H1 (cell line): ENCODE measurements around the gene UBAP2. TPM values are rescaled to one million over a fixed set of nuclear protein-coding genes. Genes with fewer than 3 reads are reported as not detected.

Experiments used
- CTCF ChIA-PET: fragments of 300-600 bp; sonication (Branson Sonifier 250); formaldehyde crosslinking; loops from one replicate; lab custom pipeline; 2021; ENCODE audit not compliant: partially characterized antibody; lab: Charles Lee
- POLR2A ChIA-PET: fragments of 300-600 bp; sonication (Branson Sonifier 250); formaldehyde crosslinking; loops from one replicate; lab custom pipeline; 2021; ENCODE audit warnings: inconsistent platforms; ENCODE audit not compliant: partially characterized antibody; lab: Charles Lee
- DNase-seq, 2 experiments: peaks; one replicate each; pipeline versions ENCODE4 v3.0.0 to v3.0.0-alpha.2; 2010 to 2022; ENCODE audit warnings: low spot score in 2 of 2, low read depth in 1 of 2, mixed read lengths in 1 of 2
- FAIRE-seq: peaks from 2 replicates; lab custom pipeline; 2011; peaks lifted over from hg19 to GRCh38; lab: Jason Lieb, UNC
- H2AFZ ChIP-seq: 2 replicates; pipeline ENCODE4 v1.8.1; 2012; ENCODE audit warnings: low read length, inconsistent platforms
- H2AK5ac ChIP-seq: 2 replicates; pipeline ENCODE4 v1.6.1; 2013; ENCODE audit warnings: low read depth, low read length
- H2BK120ac ChIP-seq: replicated peaks from 2 replicates; pipeline ENCODE3; 2013; ENCODE audit warnings: low read depth, low read length, inconsistent platforms
- H2BK12ac ChIP-seq: 2 replicates; pipeline ENCODE4 v1.6.1; 2013; ENCODE audit warnings: low read depth, low read length
- H2BK15ac ChIP-seq: 2 replicates; pipeline ENCODE4 v1.6.1; 2013; ENCODE audit warnings: low read length
- H2BK20ac ChIP-seq: 2 replicates; pipeline ENCODE4 v1.6.1; 2013; ENCODE audit warnings: low read length
- H2BK5ac ChIP-seq: 2 replicates; pipeline ENCODE4 v1.6.1; 2013; ENCODE audit warnings: low read depth, low read length
- H3K14ac ChIP-seq: 2 replicates; pipeline ENCODE4 v1.6.1; 2013; ENCODE audit warnings: inconsistent platforms; ENCODE audit not compliant: insufficient read length
- H3K18ac ChIP-seq: 2 replicates; pipeline ENCODE4 v1.6.1; 2013; ENCODE audit warnings: low read length; ENCODE audit errors: extremely low read depth
- H3K23ac ChIP-seq: 2 replicates; pipeline ENCODE4 v1.6.1; 2013; ENCODE audit warnings: inconsistent platforms; ENCODE audit not compliant: insufficient read length
- H3K23me2 ChIP-seq: 2 replicates; pipeline ENCODE4 v1.6.1; 2013; ENCODE audit warnings: low read depth, low read length
- H3K27ac ChIP-seq: 2 replicates; pipeline ENCODE4 v1.6.1; 2011; ENCODE audit warnings: low read depth, low read length, inconsistent platforms
- H3K27me3 ChIP-seq, 4 experiments: replicated peaks in 1 of 4; 1 replicate in 1 of 4; 2 replicates in 3 of 4; pipeline versions ENCODE4 v1.6.1 to v1.8.1; 2011 to 2013; ENCODE audit warnings: low read length in 3 of 4, mild to moderate bottlenecking in 3 of 4, inconsistent platforms in 2 of 4, mixed read lengths in 2 of 4, moderate library complexity in 1 of 4; ENCODE audit not compliant: control insufficient read depth in 3 of 4, insufficient read depth in 3 of 4; ENCODE audit errors: extremely low read depth in 1 of 4
- H3K36me3 ChIP-seq, 4 experiments: 2 replicates each; pipeline versions ENCODE4 v1.6.1 to v1.8.1; 2011 to 2013; ENCODE audit warnings: mild to moderate bottlenecking in 4 of 4, low read length in 3 of 4, moderate library complexity in 2 of 4, control low read depth in 1 of 4, inconsistent platforms in 1 of 4; ENCODE audit not compliant: insufficient read depth in 4 of 4, control insufficient read depth in 2 of 4
- H3K4ac ChIP-seq: replicated peaks from 2 replicates; pipeline ENCODE3; 2013; ENCODE audit warnings: low read length, low read depth, mixed read lengths, inconsistent platforms; ENCODE audit not compliant: insufficient read length
- H3K4me1 ChIP-seq, 4 experiments: replicated peaks in 1 of 4; 1 replicate in 1 of 4; 2 replicates in 3 of 4; pipeline versions ENCODE4 v1.6.1 to v1.8.1; 2011 to 2013; ENCODE audit warnings: low read length in 3 of 4, inconsistent platforms in 2 of 4, mixed read lengths in 1 of 4; ENCODE audit not compliant: insufficient read depth in 4 of 4, control insufficient read depth in 3 of 4
- H3K4me2 ChIP-seq, 2 experiments: 2 replicates each; pipeline versions ENCODE4 v1.6.1 to v1.8.1; 2011 to 2013; ENCODE audit warnings: low read depth in 2 of 2, low read length in 2 of 2, control low read depth in 1 of 2, inconsistent platforms in 1 of 2, mild to moderate bottlenecking in 1 of 2; ENCODE audit not compliant: insufficient read depth in 1 of 2
- H3K4me3 ChIP-seq, 4 experiments: fragments of 200-600, 300-600 bp in 1 of 4; sonication (generic), shearing (Covaris generic), sonication (Bioruptor Twin) in 1 of 4; 2 replicates each; pipeline versions ENCODE4 v1.5.1 to v1.8.1; 2011 to 2016; ENCODE audit warnings: low read length in 4 of 4, low read depth in 3 of 4, control low read depth in 2 of 4, inconsistent platforms in 2 of 4, mild to moderate bottlenecking in 2 of 4, mixed read lengths in 1 of 4, moderate library complexity in 1 of 4; ENCODE audit not compliant: insufficient read depth in 2 of 4; ENCODE audit errors: extremely low read depth in 1 of 4
- H3K56ac ChIP-seq: replicated peaks from 2 replicates; pipeline ENCODE3; 2013; ENCODE audit warnings: low read depth, mild to moderate bottlenecking, mixed read lengths, low read length, inconsistent platforms; ENCODE audit not compliant: insufficient read length
- H3K79me1 ChIP-seq: 2 replicates; pipeline ENCODE4 v1.6.1; 2013; ENCODE audit warnings: low read depth, low read length, control low read depth
- H3K79me2 ChIP-seq, 2 experiments: 2 replicates each; pipeline versions ENCODE4 v1.6.1 to v1.8.1; 2012 to 2013; ENCODE audit warnings: low read length in 2 of 2, mild to moderate bottlenecking in 2 of 2, inconsistent platforms in 1 of 2; ENCODE audit not compliant: insufficient read depth in 2 of 2, control insufficient read depth in 1 of 2
- H3K9ac ChIP-seq, 4 experiments: replicated peaks in 1 of 4; 1 replicate in 1 of 4; 2 replicates in 3 of 4; pipeline versions ENCODE4 v1.6.1 to v1.8.1; 2011 to 2013; ENCODE audit warnings: low read depth in 3 of 4, low read length in 3 of 4, control low read depth in 2 of 4, mild to moderate bottlenecking in 2 of 4, moderate library complexity in 2 of 4, inconsistent platforms in 1 of 4; ENCODE audit errors: extremely low read depth in 1 of 4
- H3K9me3 ChIP-seq, 2 experiments: 2 replicates each; pipeline versions ENCODE4 v1.6.1 to v1.8.1; 2012 to 2013; ENCODE audit warnings: mild to moderate bottlenecking in 2 of 2, moderate library complexity in 2 of 2, control low read depth in 1 of 2, inconsistent platforms in 1 of 2, low read depth in 1 of 2, low read length in 1 of 2, mixed read lengths in 1 of 2; ENCODE audit not compliant: insufficient read depth in 2 of 2
- H4K20me1 ChIP-seq, 2 experiments: replicated peaks in 1 of 2; 2 replicates each; pipeline versions ENCODE3 to v1.8.1; 2011 to 2013; ENCODE audit warnings: inconsistent platforms in 2 of 2, low read length in 2 of 2, mild to moderate bottlenecking in 1 of 2; ENCODE audit not compliant: insufficient read depth in 2 of 2, control insufficient read depth in 1 of 2
- H4K5ac ChIP-seq: 2 replicates; pipeline ENCODE4 v1.6.1; 2013; ENCODE audit warnings: low read length, low read depth, mixed read lengths, inconsistent platforms; ENCODE audit not compliant: insufficient read length
- H4K8ac ChIP-seq: 2 replicates; pipeline ENCODE4 v1.8.0; 2013; ENCODE audit warnings: mild to moderate bottlenecking, moderate library complexity, low read length, inconsistent platforms; ENCODE audit not compliant: insufficient read depth; ENCODE audit errors: extremely low read depth
- H4K91ac ChIP-seq: replicated peaks from 2 replicates; pipeline ENCODE3; 2013; ENCODE audit warnings: low read length, mixed read lengths, inconsistent platforms; ENCODE audit not compliant: insufficient read length
- CBX5 ChIP-seq: fragments of 300-800, 300-1000 bp; sonication (generic); IDR thresholded peaks from 2 replicates; pipeline ENCODE4 v1.7.1; 2016; ENCODE audit warnings: antibody characterized with exemption, low read length, low read depth
- GTF2F1 ChIP-seq: IDR thresholded peaks from 2 replicates; pipeline ENCODE4 v1.6.1; 2012; ENCODE audit warnings: low read depth, low read length, improper control_type of control experiment, borderline replicate concordance
- JUND ChIP-seq: IDR thresholded peaks from 2 replicates; pipeline ENCODE4 v1.6.1; 2011; ENCODE audit warnings: mild to moderate bottlenecking, improper control_type of control experiment, low read length
- KDM4A ChIP-seq: IDR thresholded peaks from one replicate; pipeline ENCODE4 v1.7.1; 2012; ENCODE audit warnings: low read depth, mild to moderate bottlenecking, moderate library complexity, low read length, inconsistent platforms; ENCODE audit not compliant: severe bottlenecking
- NANOG ChIP-seq: IDR thresholded peaks from 2 replicates; pipeline ENCODE4 v1.6.1; 2011; ENCODE audit warnings: low read length, low read depth, mild to moderate bottlenecking, inconsistent platforms; ENCODE audit not compliant: insufficient read depth, poor library complexity, severe bottlenecking
- PHF8 ChIP-seq: fragments of 200-600 bp; sonication (generic); conservative IDR thresholded peaks from 2 replicates; pipeline ENCODE4 v1.7.1; 2012; ENCODE audit warnings: low read depth, mild to moderate bottlenecking, inconsistent platforms, low read length, moderate library complexity
- RBBP5 ChIP-seq: IDR thresholded peaks from 2 replicates; pipeline ENCODE4 v1.7.1; 2012; ENCODE audit warnings: low read depth, mild to moderate bottlenecking, inconsistent platforms, low read length, moderate library complexity, borderline replicate concordance
- RXRA ChIP-seq: IDR thresholded peaks from 2 replicates; pipeline ENCODE4 v1.6.1; 2011; ENCODE audit warnings: low read depth, mild to moderate bottlenecking, low read length, moderate library complexity; ENCODE audit not compliant: insufficient read depth
- SP1 ChIP-seq: IDR thresholded peaks from 2 replicates; pipeline ENCODE4 v1.6.1; 2011; ENCODE audit warnings: low read depth, low read length
- TBP ChIP-seq: IDR thresholded peaks from 2 replicates; pipeline ENCODE4 v1.6.1; 2011; ENCODE audit warnings: low read depth, low read length, improper control_type of control experiment
- USF2 ChIP-seq: IDR thresholded peaks from 2 replicates; pipeline ENCODE4 v1.6.1; 2011; ENCODE audit warnings: low read length, improper control_type of control experiment
- WGBS, 2 experiments: shearing (Covaris generic) in 1 of 2; methylation state at CpG; one replicate each; pipeline versions ENCODE4 v1.1.6 to v1.1.7; 2013 to 2015; ENCODE audit warnings: low lambda C conversion rate in 2 of 2, mixed read lengths in 2 of 2, inconsistent platforms in 1 of 2, low coverage in 1 of 2, missing lambda C conversion rate in 1 of 2; ENCODE audit not compliant: insufficient replicate concordance in 2 of 2, insufficient coverage in 1 of 2, insufficient read length in 1 of 2; ENCODE audit errors: extremely low coverage in 1 of 2, missing lambda C conversion rate in 1 of 2; 5-methylcytosine and 5-hydroxymethylcytosine counted together
- polyA plus RNA-seq, 7 experiments: library from polyadenylated mRNA; depleted of rRNA in 3 of 7; stranded (reverse) in 5 of 7; unstranded in 2 of 7; fragments of >200 nt in 5 of 7; fragments of 200-250 nt in 2 of 7; gene quantifications; 1 replicate in 5 of 7; 2 replicates in 1 of 7; 4 replicates in 1 of 7; pipeline versions ENCODE4 v1.2.1 to v1.2.3, GENCODE V29; 2011 to 2013; ENCODE audit warnings: missing spikeins in 2 of 7, mixed read lengths in 2 of 7
- total RNA-seq: library from RNA; stranded (reverse); fragmentation: NEBNext Ultra II Directional; extraction: Animal tissue kit (Norgen Biotek cat#: 25700); gene quantifications from 2 replicates; pipeline ENCODE4 v1.2.1, GENCODE V29; 2021

UBAP2 gene
- total and polyA plus RNA-seq, 2 of the 8 experiments (the other 6 are each of a cell fraction or from before 2014, with no cell fraction given): 75.0 to 81.4 TPM

- Histone ChIP-seq H3K27me3 (no peaks in the 10 kb centered on the region), H3K9me3 (no peaks in the 10 kb centered on the region), H4K20me1 (no peaks in the 10 kb centered on the region), H4K91ac (no peak overlapping the region), H4K8ac (no peak overlapping the region), H3K23ac (no peak overlapping the region), H2AFZ (no peak overlapping the region), H3K4me1 (peaks cover 0 to 11% (median 5%) of the 10 kb centered on the region in 4 experiments; a peak in 5 of 7 replicates), H3K4me3 (no peak overlapping the region), H3K79me2 (no peaks in the 10 kb centered on the region), H3K14ac (no peak overlapping the region), H3K4me2 (no peak overlapping the region), H3K18ac (no peak overlapping the region), H2BK20ac (no peak overlapping the region), H2BK12ac (no peak overlapping the region), H3K4ac (no peak overlapping the region), H2BK5ac (no peak overlapping the region), H3K79me1 (no peaks in the 10 kb centered on the region), H3K56ac (no peak overlapping the region), H3K23me2 (no peaks in the 10 kb centered on the region), H3K36me3 (no peaks in the 10 kb centered on the region), H3K9ac (no peak overlapping the region), H3K27ac (no peak overlapping the region), H2BK120ac (no peak overlapping the region), H2AK5ac (no peak overlapping the region), H4K5ac (no peak overlapping the region), H2BK15ac (no peak overlapping the region)
- 92% methylated on average over 6 of the region's 6 CpGs; no CpG with 5 or more reads in 1 of the 2 experiments for WGBS, 2 experiments
- POLR2A ChIA-PET: interaction anchor here (5.1 kb wide), 1 partner anchor 20 kb away, joined by 24 read pairs; the partner anchor contains the start of gene UBAP2
- DNase-seq: no peak
- no peak for TF ChIP-seq USF2
- TF ChIP-seq RXRA: no peak
- no peak for TF ChIP-seq RBBP5
- TF ChIP-seq GTF2F1: no peak
- no peak for TF ChIP-seq NANOG
- no peak for TF ChIP-seq TBP
- TF ChIP-seq CBX5: no peak
- no peak for TF ChIP-seq PHF8
- no peak for TF ChIP-seq JUND
- no peak for TF ChIP-seq KDM4A
- TF ChIP-seq SP1: no peak
- no peak for FAIRE-seq
- CTCF ChIA-PET: interaction anchor here (0.6 to 0.8 kb wide), 2 partner anchors 136 to 157 kb away, joined by 3 read pairs; no protein-coding TSS in a partner anchor
Observed at GRCh38 chr9:34069831-34070230, 21.1 kb upstream of the UBAP2 start.
